ENCODE results near the gene TCF12.

Gene TCF12

DNA sequence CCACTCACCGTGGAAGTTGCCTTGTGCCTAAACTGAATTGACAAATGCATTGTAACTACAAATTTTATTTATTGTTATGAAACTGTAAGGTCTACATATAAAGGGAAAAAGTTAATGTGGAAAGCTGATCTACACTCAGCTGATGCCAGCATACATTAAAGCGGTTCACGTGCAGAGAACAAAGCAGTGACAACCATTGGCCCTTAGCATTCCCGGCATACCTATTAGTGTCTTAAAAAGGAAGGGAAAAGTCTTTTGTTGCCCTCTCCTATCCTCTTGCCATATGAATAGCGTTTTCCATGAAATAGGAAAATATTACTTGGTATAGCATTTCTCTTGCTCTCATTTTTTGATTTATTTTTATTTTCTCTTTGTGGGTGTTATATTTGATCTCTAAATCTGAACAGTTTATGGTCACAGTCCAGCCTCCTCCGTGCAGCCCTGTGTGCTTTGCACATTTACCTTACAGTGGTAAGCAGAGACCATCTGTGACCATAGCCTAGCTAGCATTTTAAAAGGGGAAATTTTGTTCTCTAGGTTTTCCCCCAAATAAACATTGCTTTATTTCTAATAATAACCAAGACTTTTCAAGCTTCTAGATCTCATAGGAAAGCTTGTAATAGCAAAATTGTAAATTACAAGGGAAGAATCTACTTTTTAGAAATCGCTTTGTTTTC lies 368.1 kb downstream of the TCF12 start:
- Histone ChIP-seq H3K27me3 (no peaks in the 10 kb centered on the region), H3K4me3 (ENCODE audit: low read depth, low read length) (no peak overlapping the region), H3K4me1 (no peaks in the 10 kb centered on the region), H3K36me3 (peaks cover 76% of the 10 kb centered on the region), H3K9me3 (no peaks in the 10 kb centered on the region)
- DNase-seq, result no peak
- TF ChIP-seq, protein P1, sequence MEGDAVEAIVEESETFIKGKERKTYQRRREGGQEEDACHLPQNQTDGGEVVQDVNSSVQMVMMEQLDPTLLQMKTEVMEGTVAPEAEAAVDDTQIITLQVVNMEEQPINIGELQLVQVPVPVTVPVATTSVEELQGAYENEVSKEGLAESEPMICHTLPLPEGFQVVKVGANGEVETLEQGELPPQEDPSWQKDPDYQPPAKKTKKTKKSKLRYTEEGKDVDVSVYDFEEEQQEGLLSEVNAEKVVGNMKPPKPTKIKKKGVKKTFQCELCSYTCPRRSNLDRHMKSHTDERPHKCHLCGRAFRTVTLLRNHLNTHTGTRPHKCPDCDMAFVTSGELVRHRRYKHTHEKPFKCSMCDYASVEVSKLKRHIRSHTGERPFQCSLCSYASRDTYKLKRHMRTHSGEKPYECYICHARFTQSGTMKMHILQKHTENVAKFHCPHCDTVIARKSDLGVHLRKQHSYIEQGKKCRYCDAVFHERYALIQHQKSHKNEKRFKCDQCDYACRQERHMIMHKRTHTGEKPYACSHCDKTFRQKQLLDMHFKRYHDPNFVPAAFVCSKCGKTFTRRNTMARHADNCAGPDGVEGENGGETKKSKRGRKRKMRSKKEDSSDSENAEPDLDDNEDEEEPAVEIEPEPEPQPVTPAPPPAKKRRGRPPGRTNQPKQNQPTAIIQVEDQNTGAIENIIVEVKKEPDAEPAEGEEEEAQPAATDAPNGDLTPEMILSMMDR (IDR thresholded peaks at IDR 0.05; ENCODE audit: low read depth, low read length), result no peak

DNA sequence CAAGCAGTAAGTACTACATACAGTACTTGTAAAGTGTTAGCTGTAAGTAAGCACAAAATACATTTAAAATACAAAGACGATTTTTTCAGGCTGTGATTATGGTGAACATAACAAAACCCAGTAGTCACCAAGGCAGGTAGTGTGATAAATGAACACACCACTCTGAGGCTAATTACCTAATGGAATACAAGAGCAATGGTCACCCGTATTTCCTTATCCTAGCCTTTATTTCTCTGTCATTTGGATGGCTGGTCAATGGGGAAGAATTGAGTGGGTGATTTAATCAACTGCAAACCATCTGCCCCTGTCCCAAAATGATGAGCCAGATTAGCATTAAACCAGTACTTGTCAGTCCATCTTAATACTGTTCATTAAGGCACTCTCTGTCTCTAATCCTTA lies 368.7 kb downstream of the TCF12 start:
- peaks cover 70% of the 10 kb centered on the region for H3K36me3 ChIP-seq
- H3K27me3 ChIP-seq, result no peaks in the 10 kb centered on the region
- H3K4me3 ChIP-seq (ENCODE audit: low read depth, low read length), result no peak overlapping the region
- no peaks in the 10 kb centered on the region for H3K9me3 ChIP-seq
- TF ChIP-seq, protein P1 (IDR thresholded peaks at IDR 0.05; ENCODE audit: low read depth, low read length), result no peak
- no peak for DNase-seq
- H3K4me1 ChIP-seq, result no peaks in the 10 kb centered on the region

DNA sequence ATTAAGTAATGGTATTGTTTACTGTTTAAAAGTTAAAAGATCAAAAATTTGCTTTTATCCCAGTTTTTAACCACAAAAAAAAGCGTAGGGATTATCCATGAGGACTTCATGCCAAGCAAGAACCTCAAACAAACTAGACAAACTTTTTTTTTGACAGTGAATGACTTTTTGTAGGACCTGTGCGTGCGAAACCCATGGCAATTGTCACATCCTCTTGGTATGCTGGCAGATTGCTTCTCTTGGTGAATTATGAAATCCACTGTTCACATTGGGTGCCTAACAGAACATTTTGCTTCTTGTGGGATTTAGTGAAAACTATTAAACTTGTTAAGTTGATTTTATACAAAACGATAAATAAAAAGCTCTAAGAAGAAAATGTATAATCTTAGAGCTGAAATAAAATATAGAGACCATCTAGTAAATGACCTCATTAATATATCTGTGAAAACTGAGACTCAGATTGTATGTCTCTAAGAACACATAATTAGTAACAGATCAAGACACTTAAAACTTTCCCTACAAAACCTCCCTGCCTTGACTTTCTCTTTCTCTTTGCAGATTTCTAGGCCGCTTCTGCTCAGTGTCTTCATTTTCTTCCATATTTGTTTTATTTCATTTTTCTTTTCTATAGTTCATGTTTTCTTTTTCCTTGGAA lies 370.6 kb downstream of the TCF12 start:
- no peaks in the 10 kb centered on the region for H3K27me3 ChIP-seq
- DNase-seq, result no peak
- TF ChIP-seq, protein P1 (IDR thresholded peaks at IDR 0.05; ENCODE audit: low read depth, low read length), result no peak
- H3K4me3 ChIP-seq (ENCODE audit: low read depth, low read length), result no peak overlapping the region
- H3K4me1 ChIP-seq, result no peaks in the 10 kb centered on the region
- H3K9me3 ChIP-seq, result no peaks in the 10 kb centered on the region
- peaks cover 52% of the 10 kb centered on the region for H3K36me3 ChIP-seq

DNA sequence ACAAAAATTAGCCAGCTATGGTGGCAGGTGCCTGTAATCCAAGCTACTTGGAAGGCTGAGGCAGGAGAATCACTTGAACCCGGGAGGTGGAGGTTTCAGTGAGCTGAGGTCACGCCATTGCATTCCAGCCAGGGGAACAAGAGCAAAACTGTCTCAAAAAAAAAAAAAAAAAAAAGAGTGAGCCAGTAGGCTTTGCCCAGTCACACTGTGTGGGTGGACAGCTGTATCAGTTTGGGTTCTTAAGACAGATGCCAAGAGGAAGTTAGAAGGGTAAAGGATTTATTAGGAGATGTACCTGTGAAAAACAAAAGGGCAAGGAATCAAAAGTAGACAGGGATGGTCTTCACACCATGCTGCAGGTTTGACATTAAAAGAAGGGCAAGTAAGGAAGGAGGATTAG lies 371.7 kb downstream of the TCF12 start:
- TF ChIP-seq, protein P1 (IDR thresholded peaks at IDR 0.05; ENCODE audit: low read depth, low read length), result no peak
- Histone ChIP-seq H3K9me3 (no peaks in the 10 kb centered on the region), H3K36me3 (peaks cover 42% of the 10 kb centered on the region), H3K4me3 (ENCODE audit: low read depth, low read length) (no peak overlapping the region), H3K27me3 (no peaks in the 10 kb centered on the region), H3K4me1 (no peaks in the 10 kb centered on the region)
- DNase-seq, result no peak

DNA sequence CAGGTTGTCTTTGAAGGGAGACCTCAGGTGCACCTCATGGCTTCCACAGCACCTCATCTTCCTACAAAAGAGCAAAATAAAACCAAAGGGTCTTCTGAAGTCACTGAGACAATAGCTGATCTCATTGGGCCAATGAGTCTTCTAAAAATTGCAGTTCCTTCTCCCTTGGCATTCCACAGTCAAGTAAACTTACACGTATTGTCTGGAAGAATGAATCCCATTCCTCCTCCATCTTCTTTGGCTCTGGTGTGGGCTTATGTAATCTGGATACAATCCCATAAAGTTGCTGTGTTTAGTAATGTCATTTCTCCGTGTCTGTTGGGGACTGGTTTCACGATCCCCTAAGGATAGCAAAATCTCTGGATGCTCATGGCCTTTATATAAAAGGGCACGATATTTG lies 372.4 kb downstream of the TCF12 start:
- TF ChIP-seq, protein P1 (IDR thresholded peaks at IDR 0.05; ENCODE audit: low read depth, low read length), result no peak

More for the DNA sequence above, 372.4 kb downstream of the TCF12 start:
- Histone ChIP-seq H3K9me3 (no peaks in the 10 kb centered on the region), H3K27me3 (no peaks in the 10 kb centered on the region), H3K4me1 (no peaks in the 10 kb centered on the region; the same call in 1 of the 2 replicates), H3K36me3 (peaks cover 37% of the 10 kb centered on the region), H3K4me3 (ENCODE audit: low read depth, low read length) (no peak overlapping the region)
- DNase-seq, result no peak
